Tibial nerve (tissue), 4 donors: ENCODE measurements around the gene PLEKHG2.

Source experiments
- EP300 ChIP-seq, 2 donors: sonication (generic); formaldehyde crosslinking; IDR thresholded peaks; one replicate each; pipeline ENCODE4 v1.6.1; 2017; ENCODE audit warnings: antibody characterized with exemption in 2 of 2, mild to moderate bottlenecking in 1 of 2
- POLR2A ChIP-seq, 2 donors: fragments of 450-650 bp; IDR thresholded peaks; one replicate each; pipeline ENCODE4 v1.6.1; 2017; ENCODE audit warnings: antibody characterized with exemption in 2 of 2, mild to moderate bottlenecking in 2 of 2, moderate library complexity in 2 of 2
- TF ChIP-seq, protein P1 (sequence below), 5 experiments: fragments of 200-600 bp in 3 of 5; fragments of 450-650 bp in 2 of 5; sonication (generic) in 3 of 5; IDR thresholded peaks; one replicate each; pipeline ENCODE4 v1.5.1; 2016 to 2019; ENCODE audit warnings: antibody characterized with exemption in 5 of 5, mild to moderate bottlenecking in 3 of 5, moderate library complexity in 2 of 5

DNA sequence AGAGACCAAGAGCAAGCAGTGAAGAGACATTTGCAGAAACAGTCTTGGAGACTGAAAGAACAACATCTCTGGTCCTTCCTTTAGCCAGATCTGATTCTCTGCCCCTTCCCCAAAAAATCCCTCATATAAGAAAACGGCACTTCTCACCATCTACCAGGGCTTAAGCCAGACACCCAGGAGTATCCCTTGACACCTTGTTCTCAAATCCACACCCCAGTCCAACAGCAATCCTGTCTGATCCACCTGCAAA, 1.7 kb upstream of the PLEKHG2 start:
- TF ChIP-seq POLR2A (IDR thresholded peaks at IDR 0.05) (no peak), EP300 (IDR thresholded peaks at IDR 0.05) (no peak)
- TF ChIP-seq, protein P1, sequence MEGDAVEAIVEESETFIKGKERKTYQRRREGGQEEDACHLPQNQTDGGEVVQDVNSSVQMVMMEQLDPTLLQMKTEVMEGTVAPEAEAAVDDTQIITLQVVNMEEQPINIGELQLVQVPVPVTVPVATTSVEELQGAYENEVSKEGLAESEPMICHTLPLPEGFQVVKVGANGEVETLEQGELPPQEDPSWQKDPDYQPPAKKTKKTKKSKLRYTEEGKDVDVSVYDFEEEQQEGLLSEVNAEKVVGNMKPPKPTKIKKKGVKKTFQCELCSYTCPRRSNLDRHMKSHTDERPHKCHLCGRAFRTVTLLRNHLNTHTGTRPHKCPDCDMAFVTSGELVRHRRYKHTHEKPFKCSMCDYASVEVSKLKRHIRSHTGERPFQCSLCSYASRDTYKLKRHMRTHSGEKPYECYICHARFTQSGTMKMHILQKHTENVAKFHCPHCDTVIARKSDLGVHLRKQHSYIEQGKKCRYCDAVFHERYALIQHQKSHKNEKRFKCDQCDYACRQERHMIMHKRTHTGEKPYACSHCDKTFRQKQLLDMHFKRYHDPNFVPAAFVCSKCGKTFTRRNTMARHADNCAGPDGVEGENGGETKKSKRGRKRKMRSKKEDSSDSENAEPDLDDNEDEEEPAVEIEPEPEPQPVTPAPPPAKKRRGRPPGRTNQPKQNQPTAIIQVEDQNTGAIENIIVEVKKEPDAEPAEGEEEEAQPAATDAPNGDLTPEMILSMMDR (IDR thresholded peaks at IDR 0.05): no peak
